ENCODE measurements around the gene PRR5L. TPM values are rescaled to one million over a fixed set of nuclear protein-coding genes. Genes with fewer than 3 reads are reported as not detected.

Gene PRR5L, protein sequence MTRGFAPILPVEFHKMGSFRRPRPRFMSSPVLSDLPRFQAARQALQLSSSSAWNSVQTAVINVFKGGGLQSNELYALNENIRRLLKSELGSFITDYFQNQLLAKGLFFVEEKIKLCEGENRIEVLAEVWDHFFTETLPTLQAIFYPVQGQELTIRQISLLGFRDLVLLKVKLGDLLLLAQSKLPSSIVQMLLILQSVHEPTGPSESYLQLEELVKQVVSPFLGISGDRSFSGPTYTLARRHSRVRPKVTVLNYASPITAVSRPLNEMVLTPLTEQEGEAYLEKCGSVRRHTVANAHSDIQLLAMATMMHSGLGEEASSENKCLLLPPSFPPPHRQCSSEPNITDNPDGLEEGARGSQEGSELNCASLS
- 1 to 10 TPM; 3.4 to 4.5 TPM for total RNA-seq

DNA sequence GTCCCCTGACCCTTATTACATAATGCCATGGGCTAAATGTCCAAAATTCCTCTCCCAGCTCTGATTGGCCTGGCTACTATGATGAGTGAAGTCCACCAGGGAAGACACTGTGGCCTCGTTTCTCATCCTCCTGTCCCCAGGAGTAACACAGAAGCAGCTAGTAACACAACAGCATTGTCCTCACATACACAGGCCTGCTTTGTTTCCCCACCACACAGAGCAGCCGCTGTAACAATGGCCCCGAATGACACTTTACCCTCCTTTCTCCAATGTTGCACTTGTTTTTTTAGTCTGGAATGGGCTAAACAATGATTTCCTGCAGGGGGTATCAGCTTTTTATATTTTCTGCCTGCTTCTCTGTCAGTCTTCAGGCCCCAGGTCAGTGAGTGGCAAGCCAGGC lies at the start of gene PRR5L:
Gene PRR5L, plus strand, starts transcription at position 363 of the 400 bp plus-strand sequence. CDS start 104,834 bp downstream, outside the sequence.
- peaks cover 6% of the 10 kb centered on the region for H3K27me3 Mint-ChIP-seq (ENCODE audit: low read depth)
- CTCF ChIA-PET: interaction anchor here (1.3 to 13.5 kb wide), 4 partner anchors 168 to 451 kb away, joined by 3 to 201 read pairs (median 91); no protein-coding TSS in a partner anchor
- ATAC-seq (no peak), DNase-seq (no peak)
- H3K4me3 Mint-ChIP-seq: no peak within 1 kb of the TSS
- POLR2A ChIA-PET: no interaction called here
- H3K4me1 Mint-ChIP-seq (ENCODE audit: low read depth): no peaks in the 10 kb centered on the region
- H3K9me3 Mint-ChIP-seq (ENCODE audit: insufficient read depth): no peaks in the 10 kb centered on the region
- no peak within 1 kb of the TSS for H3K27ac Mint-ChIP-seq
- no peaks in the 10 kb centered on the region for H3K36me3 Mint-ChIP-seq (ENCODE audit: low read depth)

DNA sequence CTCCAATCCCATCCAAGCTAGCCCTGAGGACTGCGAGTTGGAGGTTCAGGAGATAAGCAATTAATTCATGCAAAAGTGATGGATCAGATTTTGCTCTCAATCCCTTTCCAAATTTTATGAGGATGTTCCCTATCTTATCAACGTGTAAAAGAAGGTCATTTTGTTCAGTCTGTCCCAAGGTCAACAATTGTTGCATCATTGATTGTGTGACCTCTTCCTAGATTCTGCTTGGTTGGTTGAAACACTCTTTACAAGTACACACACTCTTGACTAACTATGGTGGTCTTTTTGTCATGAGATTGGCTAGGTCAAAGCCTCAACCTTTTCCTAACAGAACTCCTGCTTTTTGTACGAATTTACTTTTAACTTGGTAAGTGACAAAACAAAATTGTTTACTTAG lies 48.6 kb upstream of the PRR5L start:
- Mint-ChIP-seq H3K27ac (no peak overlapping the region), H3K4me3 (no peak overlapping the region), H3K36me3 (ENCODE audit: low read depth) (no peaks in the 10 kb centered on the region), H3K27me3 (ENCODE audit: low read depth) (peaks cover 18% of the 10 kb centered on the region), H3K9me3 (ENCODE audit: insufficient read depth) (no peaks in the 10 kb centered on the region), H3K4me1 (ENCODE audit: low read depth) (no peaks in the 10 kb centered on the region)
- DNase-seq: no peak
- ChIA-PET CTCF (no interaction called here), POLR2A (no interaction called here)
- ATAC-seq: no peak

DNA sequence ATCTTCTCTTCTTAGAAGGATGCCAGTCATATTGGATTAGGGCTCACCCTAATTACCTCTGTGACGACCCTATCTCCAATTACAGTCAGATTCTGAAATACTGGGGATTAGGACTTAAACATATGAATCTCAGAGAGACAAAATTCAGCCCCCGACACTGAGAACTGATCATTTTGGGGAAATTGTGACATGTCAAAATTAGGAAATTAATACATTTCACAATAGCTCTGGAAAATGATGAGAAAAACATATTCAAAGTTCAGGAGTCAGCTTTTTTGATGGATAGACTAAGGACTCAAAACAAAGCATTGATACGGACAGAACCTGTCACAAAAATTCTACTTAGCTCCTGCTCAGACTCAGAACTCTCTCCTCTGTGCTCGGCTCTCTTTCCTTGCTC lies 47.7 kb upstream of the PRR5L start:
- ATAC-seq: no peak
- Mint-ChIP-seq H3K4me1 (ENCODE audit: low read depth) (no peaks in the 10 kb centered on the region), H3K36me3 (ENCODE audit: low read depth) (no peaks in the 10 kb centered on the region), H3K27ac (no peak overlapping the region), H3K27me3 (ENCODE audit: low read depth) (peaks cover 18% of the 10 kb centered on the region), H3K9me3 (ENCODE audit: insufficient read depth) (no peaks in the 10 kb centered on the region), H3K4me3 (no peak overlapping the region)
- ChIA-PET POLR2A (no interaction called here), CTCF (interaction anchor here (0.6 to 1.1 kb wide), 2 partner anchors 18 to 19 kb away, joined by 3 read pairs; no protein-coding TSS in a partner anchor)
- DNase-seq: no peak

DNA sequence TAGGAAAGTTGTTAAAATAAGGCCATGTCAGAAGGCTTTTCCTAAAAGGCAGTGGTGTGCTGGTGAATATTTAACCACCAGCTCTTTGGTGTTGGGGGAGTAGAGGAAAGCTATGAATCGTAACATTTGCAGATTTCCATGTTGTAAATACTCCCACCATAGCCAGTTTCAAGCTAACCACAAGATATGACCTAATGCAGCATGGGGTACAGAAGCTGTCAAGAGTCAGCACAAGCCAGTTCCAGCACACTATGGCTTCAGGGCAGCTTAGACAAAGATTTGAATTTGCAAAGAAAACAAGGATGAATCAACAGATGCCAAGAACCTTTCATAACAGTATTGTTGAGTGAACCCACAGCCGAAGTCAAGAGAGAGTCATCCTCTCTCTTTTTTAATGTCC lies 46.8 kb upstream of the PRR5L start:
- Mint-ChIP-seq H3K36me3 (ENCODE audit: low read depth) (no peaks in the 10 kb centered on the region), H3K4me3 (no peak overlapping the region), H3K9me3 (ENCODE audit: insufficient read depth) (no peaks in the 10 kb centered on the region), H3K27me3 (ENCODE audit: low read depth) (peaks cover 18% of the 10 kb centered on the region), H3K4me1 (ENCODE audit: low read depth) (no peaks in the 10 kb centered on the region), H3K27ac (no peak overlapping the region)
- DNase-seq (no peak), ATAC-seq (no peak)
- CTCF ChIA-PET: interaction anchor here (1.0 to 1.1 kb wide), 2 partner anchors 17 to 18 kb away, joined by 3 to 4 read pairs; no protein-coding TSS in a partner anchor
- POLR2A ChIA-PET: no interaction called here

DNA sequence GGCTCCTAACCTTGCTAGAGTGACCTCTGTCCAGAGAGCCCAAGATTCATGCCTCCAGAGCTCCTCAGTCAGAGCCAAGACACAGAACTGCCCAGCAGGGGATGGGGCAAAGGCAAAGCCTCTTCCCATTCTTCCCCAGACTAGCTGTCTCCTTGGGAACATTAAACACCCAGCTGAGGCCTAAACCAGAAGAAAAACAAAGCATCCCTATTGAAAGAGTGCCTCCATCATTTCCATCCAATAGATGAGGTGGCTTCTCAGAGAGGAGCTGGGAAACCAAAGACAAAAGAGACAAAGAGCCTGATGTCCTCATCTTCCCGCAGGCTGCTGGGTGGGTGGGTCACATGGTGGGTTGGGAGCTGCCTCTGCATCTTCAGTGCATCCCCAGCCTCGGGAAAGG lies 44.3 kb upstream of the PRR5L start:
- Mint-ChIP-seq H3K27me3 (ENCODE audit: low read depth) (peaks cover 16% of the 10 kb centered on the region), H3K36me3 (ENCODE audit: low read depth) (no peaks in the 10 kb centered on the region), H3K4me3 (no peak overlapping the region), H3K9me3 (ENCODE audit: insufficient read depth) (no peaks in the 10 kb centered on the region), H3K27ac (no peak overlapping the region), H3K4me1 (ENCODE audit: low read depth) (no peaks in the 10 kb centered on the region)
- DNase-seq (no peak), ATAC-seq (no peak)
- POLR2A ChIA-PET: no interaction called here
- CTCF ChIA-PET: interaction anchor here (1.1 kb wide), 1 partner anchor 15 kb away, joined by 3 read pairs; no protein-coding TSS in a partner anchor

DNA sequence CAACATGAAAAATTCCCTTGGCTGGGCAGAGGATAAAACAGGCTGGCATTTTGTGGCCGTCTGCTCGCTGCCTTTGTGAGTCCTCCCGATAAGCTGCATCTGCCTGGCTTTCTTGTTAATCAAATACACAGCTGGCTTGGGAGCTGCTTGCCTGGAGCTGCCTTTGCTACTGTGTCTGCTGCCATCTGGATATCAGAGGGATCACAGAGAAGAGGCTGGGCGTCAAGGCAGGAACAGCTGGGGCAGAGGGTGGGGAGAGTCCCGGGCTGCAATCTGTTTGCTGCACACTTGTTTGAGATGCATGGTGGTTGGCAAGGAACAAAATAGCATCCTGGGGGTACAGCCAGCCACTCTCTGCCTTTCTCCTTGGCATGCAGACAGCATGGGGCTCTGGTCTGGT lies 42.9 kb upstream of the PRR5L start:
- no peaks in the 10 kb centered on the region for H3K36me3 Mint-ChIP-seq (ENCODE audit: low read depth)
- no peak for DNase-seq
- H3K9me3 Mint-ChIP-seq (ENCODE audit: insufficient read depth): no peaks in the 10 kb centered on the region
- no peaks in the 10 kb centered on the region for H3K4me1 Mint-ChIP-seq (ENCODE audit: low read depth)
- peaks cover 11% of the 10 kb centered on the region for H3K27me3 Mint-ChIP-seq (ENCODE audit: low read depth)
- H3K4me3 Mint-ChIP-seq: no peak overlapping the region
- CTCF ChIA-PET: no interaction called here
- no peak overlapping the region for H3K27ac Mint-ChIP-seq
- ATAC-seq: no peak
- POLR2A ChIA-PET: no interaction called here

DNA sequence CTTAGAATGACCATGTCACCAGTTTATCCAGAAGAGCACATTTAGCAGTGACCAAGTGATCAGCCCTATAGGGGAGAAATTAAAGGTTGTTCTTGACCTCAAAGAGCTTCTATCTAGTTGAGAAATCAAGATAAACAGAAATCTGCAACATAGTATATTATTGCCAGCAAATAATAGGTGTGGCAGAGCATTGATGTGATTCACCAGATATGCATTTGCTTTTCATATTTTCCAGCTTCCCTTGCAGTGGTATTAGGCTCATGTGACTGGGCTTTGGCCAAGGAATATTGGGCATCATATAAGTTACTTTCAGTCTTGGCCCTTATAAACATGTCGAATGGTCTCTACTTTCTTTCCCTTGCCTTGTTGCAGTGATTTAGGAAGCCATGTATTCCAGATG lies 41.4 kb upstream of the PRR5L start:
- Mint-ChIP-seq H3K36me3 (ENCODE audit: low read depth) (no peaks in the 10 kb centered on the region), H3K9me3 (ENCODE audit: insufficient read depth) (no peaks in the 10 kb centered on the region), H3K4me3 (no peak overlapping the region), H3K27ac (no peak overlapping the region), H3K27me3 (ENCODE audit: low read depth) (peaks cover 11% of the 10 kb centered on the region), H3K4me1 (ENCODE audit: low read depth) (no peaks in the 10 kb centered on the region)
- ChIA-PET POLR2A (no interaction called here), CTCF (interaction anchor here (4.0 kb wide), 1 partner anchor 13 kb away, joined by 22 read pairs; no protein-coding TSS in a partner anchor)
- DNase-seq (no peak), ATAC-seq (no peak)

DNA sequence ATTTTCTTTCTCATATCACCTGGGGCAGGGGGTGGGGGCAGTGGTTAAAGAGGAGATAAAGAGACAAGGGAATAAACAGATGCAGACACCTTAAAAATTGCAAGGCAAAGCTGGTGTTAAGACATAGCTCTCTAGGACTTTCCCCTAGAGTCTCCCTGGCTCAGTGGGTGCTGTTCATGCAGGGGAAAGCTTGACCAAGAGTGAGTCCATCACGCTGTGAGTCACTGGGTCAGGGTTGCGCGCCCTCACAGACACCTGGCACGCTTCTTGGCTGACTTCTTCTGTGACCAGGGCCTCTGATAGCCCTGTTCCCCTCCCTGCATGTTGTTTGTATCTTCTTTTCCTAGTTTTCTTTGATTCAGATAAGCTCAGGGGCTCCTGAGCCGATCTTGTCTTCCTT lies 38.7 kb upstream of the PRR5L start:
- no peak overlapping the region for H3K4me3 Mint-ChIP-seq
- H3K36me3 Mint-ChIP-seq (ENCODE audit: low read depth): no peaks in the 10 kb centered on the region
- DNase-seq: no peak
- H3K27me3 Mint-ChIP-seq (ENCODE audit: low read depth): peaks cover 6% of the 10 kb centered on the region
- ChIA-PET CTCF (interaction anchor here (1.0 to 4.0 kb wide), 2 partner anchors 10 to 215 kb away, joined by 4 to 22 read pairs; no protein-coding TSS in a partner anchor), POLR2A (no interaction called here)
- H3K27ac Mint-ChIP-seq: no peak overlapping the region
- H3K4me1 Mint-ChIP-seq (ENCODE audit: low read depth): no peaks in the 10 kb centered on the region
- no peak for ATAC-seq
- H3K9me3 Mint-ChIP-seq (ENCODE audit: insufficient read depth): no peaks in the 10 kb centered on the region

DNA sequence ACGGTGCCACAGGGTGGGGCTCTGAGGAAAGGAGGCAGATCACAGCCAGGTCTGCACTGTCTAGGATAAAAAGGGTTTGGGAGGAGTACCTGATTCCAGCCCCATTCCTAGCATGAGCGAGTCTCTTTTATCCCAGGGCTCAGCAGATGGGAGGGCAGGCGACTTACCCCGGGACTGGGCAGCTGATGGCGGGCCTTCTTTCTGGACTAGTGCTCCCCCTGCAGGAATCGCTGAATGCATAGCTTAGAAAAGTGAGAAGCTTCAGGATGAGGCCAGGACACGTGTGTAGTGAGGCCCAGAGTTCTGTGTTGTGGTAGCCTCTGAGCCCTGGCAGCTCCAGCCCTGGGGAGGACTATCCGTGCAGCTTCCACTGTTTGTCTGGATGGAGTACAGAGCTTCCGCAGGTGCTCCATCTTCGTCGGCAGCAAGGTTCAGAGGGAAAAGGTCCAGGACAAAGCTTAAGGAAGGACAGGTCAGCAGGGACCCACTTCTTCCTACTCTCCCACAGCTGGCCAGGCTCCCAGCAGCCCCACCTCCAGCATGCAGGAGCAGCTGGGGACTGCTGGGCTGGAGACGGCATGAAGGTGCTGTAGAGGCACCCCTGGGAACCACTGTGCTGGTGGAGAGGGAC lies 37.2 kb upstream of the PRR5L start:
- Mint-ChIP-seq H3K36me3 (ENCODE audit: low read depth) (no peaks in the 10 kb centered on the region), H3K27ac (no peak overlapping the region), H3K9me3 (ENCODE audit: insufficient read depth) (no peaks in the 10 kb centered on the region), H3K27me3 (ENCODE audit: low read depth) (peaks cover 6% of the 10 kb centered on the region), H3K4me1 (ENCODE audit: low read depth) (no peaks in the 10 kb centered on the region), H3K4me3 (no peak overlapping the region)
- ChIA-PET POLR2A (interaction anchor here (0.6 kb wide), 1 partner anchor 43 kb away, joined by 3 read pairs; no protein-coding TSS in a partner anchor), CTCF (interaction anchor here (0.9 to 4.0 kb wide), 3 partner anchors 8 to 643 kb away, joined by 3 to 22 read pairs (median 6); no protein-coding TSS in a partner anchor)
- DNase-seq: peak; percentile 27
- ATAC-seq: no peak

DNA sequence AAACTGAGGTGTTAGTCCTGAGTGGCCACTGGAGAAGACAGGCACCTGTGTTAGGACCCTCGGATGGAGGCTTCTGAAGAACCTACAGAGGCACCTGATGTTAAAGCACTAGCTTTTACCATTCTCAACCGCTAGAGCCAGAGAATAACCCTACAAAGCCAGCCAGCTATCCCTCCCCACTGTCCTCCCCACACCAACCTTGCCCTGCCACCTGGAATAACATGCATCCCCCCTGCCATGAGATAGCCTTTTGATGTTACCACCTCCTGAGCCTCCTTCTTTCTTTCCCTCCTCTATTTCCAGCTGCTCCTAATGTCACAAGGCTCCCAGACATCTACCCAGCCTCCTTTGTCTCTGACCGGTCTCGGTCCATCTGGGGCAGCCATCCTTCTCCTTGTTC lies 35.0 kb upstream of the PRR5L start:
- peaks cover 6% of the 10 kb centered on the region for H3K27me3 Mint-ChIP-seq (ENCODE audit: low read depth)

DNA sequence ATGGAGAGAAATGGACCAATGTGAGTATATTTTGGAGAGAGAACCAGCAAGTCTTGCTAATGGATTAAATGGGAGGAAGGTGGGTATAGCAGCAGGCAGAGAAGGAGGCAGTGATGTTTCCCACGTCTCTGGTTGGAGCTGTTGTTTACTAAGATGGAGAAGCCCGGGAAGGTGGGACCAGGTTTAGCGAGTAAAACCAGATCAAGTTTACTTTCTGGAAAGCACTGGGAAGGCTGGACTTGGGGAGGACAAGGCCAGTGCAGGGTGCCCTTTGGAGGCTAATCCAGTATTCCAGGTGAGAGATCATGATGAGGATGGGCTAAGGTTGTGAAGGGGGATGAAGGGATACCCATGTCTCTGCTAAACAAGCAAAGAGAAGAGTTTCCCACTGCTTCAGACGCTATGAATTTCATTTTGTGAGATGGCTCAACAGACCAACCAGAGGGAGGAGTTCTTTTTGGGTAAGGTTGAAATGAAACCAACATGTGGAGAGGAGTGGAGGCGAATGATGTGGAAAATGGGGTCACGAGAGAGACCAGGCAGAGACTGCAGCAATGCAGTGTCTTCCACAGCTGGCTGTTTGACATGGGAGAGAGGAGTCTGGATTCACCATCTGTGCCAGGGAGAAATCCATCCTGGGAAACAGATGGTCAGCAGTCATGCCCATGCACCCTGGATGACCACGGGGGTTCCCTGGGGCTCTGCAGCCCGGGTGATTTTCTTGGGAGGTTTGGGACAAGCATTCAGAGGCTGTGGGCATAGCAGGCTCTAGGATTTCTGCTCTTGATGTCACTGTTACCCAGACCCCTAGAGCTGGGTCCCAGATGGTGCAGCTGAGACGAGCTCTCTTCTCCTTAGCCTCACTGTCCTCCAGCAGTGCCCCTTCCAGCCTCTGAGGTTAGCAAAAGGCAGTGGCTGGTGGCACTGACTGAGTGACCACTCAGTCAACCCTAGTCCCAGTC lies 31.8 kb upstream of the PRR5L start:
- DNase-seq: no peak
- Mint-ChIP-seq H3K27me3 (ENCODE audit: low read depth) (no peaks in the 10 kb centered on the region), H3K4me1 (ENCODE audit: low read depth) (no peaks in the 10 kb centered on the region), H3K27ac (no peak overlapping the region), H3K4me3 (no peak overlapping the region), H3K9me3 (ENCODE audit: insufficient read depth) (no peaks in the 10 kb centered on the region), H3K36me3 (ENCODE audit: low read depth) (no peaks in the 10 kb centered on the region)
- no peak for ATAC-seq
- POLR2A ChIA-PET: no interaction called here
- CTCF ChIA-PET: interaction anchor here (1.3 kb wide), 1 partner anchor 229 kb away, joined by 3 read pairs; no protein-coding TSS in a partner anchor

More for the DNA sequence above, 35.0 kb upstream of the PRR5L start:
- H3K9me3 Mint-ChIP-seq (ENCODE audit: insufficient read depth): no peaks in the 10 kb centered on the region
- no peaks in the 10 kb centered on the region for H3K36me3 Mint-ChIP-seq (ENCODE audit: low read depth)
- H3K4me1 Mint-ChIP-seq (ENCODE audit: low read depth): no peaks in the 10 kb centered on the region
- ChIA-PET CTCF (no interaction called here), POLR2A (no interaction called here)
- ATAC-seq (no peak), DNase-seq (no peak)
- H3K27ac Mint-ChIP-seq: no peak overlapping the region
- no peak overlapping the region for H3K4me3 Mint-ChIP-seq
